ENCODE measurements around the gene TRERF1.

GRCh38 chr6:42176981-42177380 lies 274.7 kb downstream of the TRERF1 start:
- TF ChIP-seq CTCF (IDR thresholded peaks at IDR 0.05) = no peak
- no peak for TF ChIP-seq EZH2phosphoT487 (IDR thresholded peaks at IDR 0.05)
